HL-60 (cell line): ENCODE results near the gene OR51E2.

ENCODE experiments used
- DNase-seq, 2 experiments: peaks; one replicate each; pipeline ENCODE4 v3.0.0-alpha.2; 2010 to 2020; ENCODE audit warnings: low read depth in 1 of 2, low spot score in 1 of 2
- H3K27ac ChIP-seq: fragments of 250-450 bp; sonication (Bioruptor Pico); replicated peaks from 2 replicates; pipeline ENCODE4 v1.5.1; 2020; ENCODE audit warnings: mild to moderate bottlenecking, moderate library complexity
- H3K27me3 ChIP-seq: fragments of 250-450 bp; sonication (Bioruptor Pico); 2 replicates; pipeline ENCODE4 v1.5.1; 2021; ENCODE audit warnings: mild to moderate bottlenecking, moderate library complexity; ENCODE audit not compliant: insufficient read depth, poor library complexity, severe bottlenecking
- H3K4me3 ChIP-seq: replicated peaks from 2 replicates; pipeline ENCODE4 v1.5.1; 2011; ENCODE audit warnings: mild to moderate bottlenecking, control low read depth, low read length; ENCODE audit not compliant: insufficient read depth
- CTCF ChIP-seq: IDR thresholded peaks from one replicate; pipeline ENCODE4 v1.5.1; 2011; ENCODE audit warnings: low read length, control low read depth, inconsistent platforms; ENCODE audit not compliant: insufficient read depth
- GABPA ChIP-seq: IDR thresholded peaks from 2 replicates; pipeline ENCODE4 v1.6.1; 2012; ENCODE audit warnings: low read depth
- POLR2AphosphoS5 ChIP-seq: IDR thresholded peaks from 2 replicates; pipeline ENCODE4 v1.6.1; 2012; ENCODE audit warnings: low read depth
- REST ChIP-seq: IDR thresholded peaks from 2 replicates; pipeline ENCODE4 v1.6.1; 2012; ENCODE audit warnings: low read depth; ENCODE audit not compliant: insufficient replicate concordance
- SPI1 ChIP-seq: IDR thresholded peaks from 2 replicates; pipeline ENCODE4 v1.6.1; 2012; ENCODE audit warnings: low read depth, mild to moderate bottlenecking, borderline replicate concordance

The OR51E2 gene

GRCh38 chr11:4714300-4714699 lies 16.6 kb upstream of the OR51E2 start:
- H3K27me3 ChIP-seq: peaks cover 3% of the 10 kb centered on the region

GRCh38 chr11:4713241-4713640 lies 15.6 kb upstream of the OR51E2 start:
- Histone ChIP-seq H3K27ac (no peak overlapping the region), H3K27me3 (peaks cover 3% of the 10 kb centered on the region), H3K4me3 (no peak overlapping the region)
- no peak for DNase-seq
- TF ChIP-seq REST: no peak

More at GRCh38 chr11:4714300-4714699, 16.6 kb upstream of the OR51E2 start:
- TF ChIP-seq CTCF: no peak
- TF ChIP-seq REST: no peak
- no peak for TF ChIP-seq GABPA
- no peak for TF ChIP-seq POLR2AphosphoS5
- no peak for TF ChIP-seq SPI1
- H3K27ac ChIP-seq: no peak overlapping the region
- no peak overlapping the region for H3K4me3 ChIP-seq
- no peak for DNase-seq

GRCh38 chr11:4704790-4705334 lies 7.2 kb upstream of the OR51E2 start:
- H3K4me3 ChIP-seq: no peak overlapping the region

More at GRCh38 chr11:4704790-4705334, 7.2 kb upstream of the OR51E2 start:
- DNase-seq: no peak
- Histone ChIP-seq H3K27ac (no peak overlapping the region), H3K27me3 (no peaks in the 10 kb centered on the region)
- TF ChIP-seq CTCF (no peak), GABPA (no peak), SPI1 (no peak), REST (no peak), POLR2AphosphoS5 (no peak)
